B cell (primary cell): ENCODE data around the gene ZDHHC7.

ENCODE experiments used
- EZH2 ChIP-seq: IDR thresholded peaks from 2 replicates; pipeline ENCODE4 v1.6.1; 2012; ENCODE audit warnings: borderline replicate concordance, low read depth, mild to moderate bottlenecking, moderate library complexity, low read length; ENCODE audit not compliant: insufficient read depth, poor library complexity, severe bottlenecking
- TF ChIP-seq, protein P1 (sequence below): fragments of 200-600 bp; IDR thresholded peaks from one replicate; pipeline ENCODE4 v1.8.0; 2022; ENCODE audit warnings: antibody characterized with exemption, mild to moderate bottlenecking

DNA sequence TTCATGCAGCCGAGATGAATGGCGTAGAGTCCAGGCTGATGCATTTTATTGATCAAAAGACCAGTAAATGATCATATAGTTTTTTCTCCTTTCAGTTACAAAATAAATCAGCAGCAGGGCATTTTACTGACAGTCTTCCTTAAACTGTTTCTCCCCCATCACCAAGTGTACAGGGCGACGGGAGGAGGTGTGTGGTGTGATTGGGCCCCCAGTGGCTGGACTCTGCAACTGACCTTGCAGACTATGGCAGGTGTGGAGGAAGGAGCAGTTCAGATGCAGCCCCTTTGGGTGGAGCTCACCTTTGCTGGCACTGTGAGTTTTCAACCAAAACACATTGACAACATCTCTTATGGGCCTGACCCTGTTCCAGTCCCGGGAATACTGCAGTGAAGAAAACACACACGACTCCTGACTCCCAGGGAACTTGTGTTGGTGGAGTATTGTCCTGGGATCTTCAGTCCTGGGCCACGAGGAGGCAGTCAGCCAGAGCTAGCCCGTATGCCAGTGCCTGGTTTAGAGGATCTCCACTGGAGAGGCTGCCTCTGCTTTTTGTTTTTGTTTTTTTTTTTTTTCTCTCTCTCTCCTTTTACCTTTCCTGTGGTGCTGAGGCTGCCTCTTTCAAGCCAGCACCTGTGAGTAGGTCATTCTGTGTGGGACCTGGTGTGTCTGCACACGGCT is 46.0 kb upstream of the ZDHHC7 start:
- TF ChIP-seq, protein P1, sequence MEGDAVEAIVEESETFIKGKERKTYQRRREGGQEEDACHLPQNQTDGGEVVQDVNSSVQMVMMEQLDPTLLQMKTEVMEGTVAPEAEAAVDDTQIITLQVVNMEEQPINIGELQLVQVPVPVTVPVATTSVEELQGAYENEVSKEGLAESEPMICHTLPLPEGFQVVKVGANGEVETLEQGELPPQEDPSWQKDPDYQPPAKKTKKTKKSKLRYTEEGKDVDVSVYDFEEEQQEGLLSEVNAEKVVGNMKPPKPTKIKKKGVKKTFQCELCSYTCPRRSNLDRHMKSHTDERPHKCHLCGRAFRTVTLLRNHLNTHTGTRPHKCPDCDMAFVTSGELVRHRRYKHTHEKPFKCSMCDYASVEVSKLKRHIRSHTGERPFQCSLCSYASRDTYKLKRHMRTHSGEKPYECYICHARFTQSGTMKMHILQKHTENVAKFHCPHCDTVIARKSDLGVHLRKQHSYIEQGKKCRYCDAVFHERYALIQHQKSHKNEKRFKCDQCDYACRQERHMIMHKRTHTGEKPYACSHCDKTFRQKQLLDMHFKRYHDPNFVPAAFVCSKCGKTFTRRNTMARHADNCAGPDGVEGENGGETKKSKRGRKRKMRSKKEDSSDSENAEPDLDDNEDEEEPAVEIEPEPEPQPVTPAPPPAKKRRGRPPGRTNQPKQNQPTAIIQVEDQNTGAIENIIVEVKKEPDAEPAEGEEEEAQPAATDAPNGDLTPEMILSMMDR = no peak
- TF ChIP-seq EZH2 = no peak
